Stimulated activated CD4-positive, alpha-beta T cell treated with anti-CD3 and anti-CD28 coated beads, Interleukin-15, amount 100 ng/mL, for 1 hour (primary cell): ENCODE measurements around the gene FAM193B.
"Not testable (repeated sequence)": the region's sequence is repeated elsewhere in the genome, so short reads cannot be mapped to it uniquely, and the experiment has no call there.

Experiments used
- DNase-seq, 2 donors: peaks; one replicate each; pipeline ENCODE4 v3.0.0-alpha.2; 2020; ENCODE audit warnings: low read depth in 1 of 2, low spot score in 1 of 2

The FAM193B gene

DNA sequence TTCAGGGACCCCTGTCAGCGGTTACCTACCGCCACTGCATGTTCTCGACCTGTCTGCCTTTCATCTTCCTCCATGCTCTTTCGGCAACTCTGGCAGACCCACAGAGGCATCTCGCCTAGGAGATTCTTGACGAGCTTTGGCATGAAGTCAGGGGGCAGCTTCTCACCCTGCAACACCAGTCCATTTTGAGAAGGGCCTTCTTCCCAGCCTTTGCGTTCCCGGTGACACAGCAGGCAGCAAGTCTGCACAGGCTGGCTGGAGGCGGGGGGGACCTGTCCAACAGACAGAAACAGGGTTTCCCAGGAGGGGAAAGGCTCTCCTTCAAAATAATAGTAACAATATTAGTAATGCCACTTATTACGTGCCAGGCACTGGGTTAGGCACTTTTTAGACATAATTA is 15.5 kb downstream of the FAM193B start:
- no peak for DNase-seq

- DNase-seq, result no peak
Observed at GRCh38 chr5:177537389-177538361, 16.7 kb downstream of the FAM193B start.

DNA sequence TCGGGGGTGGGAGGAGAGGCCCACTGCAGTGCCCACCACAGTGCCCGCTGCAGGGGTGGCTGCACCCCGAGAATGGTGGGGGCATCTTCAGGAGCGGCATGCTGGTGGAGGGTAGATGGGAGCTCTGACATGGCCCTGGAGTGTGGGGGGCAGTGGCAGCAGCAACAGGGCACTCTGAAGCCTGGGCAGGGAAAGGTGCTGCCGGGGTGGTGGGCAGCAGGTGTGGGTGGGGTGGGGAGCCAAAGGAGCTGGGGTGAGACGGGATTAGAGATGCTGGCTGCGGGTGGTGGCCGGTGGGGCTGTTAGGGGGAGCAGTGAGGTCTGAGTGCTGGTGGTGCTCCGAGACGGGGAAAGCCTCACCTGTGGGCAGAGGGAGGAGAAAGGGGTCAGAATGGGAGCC is 18.0 kb downstream of the FAM193B start:
- DNase-seq, result no peak

- no peak for DNase-seq
Observed at GRCh38 chr5:177535125-177535524, 19.2 kb downstream of the FAM193B start.

DNA sequence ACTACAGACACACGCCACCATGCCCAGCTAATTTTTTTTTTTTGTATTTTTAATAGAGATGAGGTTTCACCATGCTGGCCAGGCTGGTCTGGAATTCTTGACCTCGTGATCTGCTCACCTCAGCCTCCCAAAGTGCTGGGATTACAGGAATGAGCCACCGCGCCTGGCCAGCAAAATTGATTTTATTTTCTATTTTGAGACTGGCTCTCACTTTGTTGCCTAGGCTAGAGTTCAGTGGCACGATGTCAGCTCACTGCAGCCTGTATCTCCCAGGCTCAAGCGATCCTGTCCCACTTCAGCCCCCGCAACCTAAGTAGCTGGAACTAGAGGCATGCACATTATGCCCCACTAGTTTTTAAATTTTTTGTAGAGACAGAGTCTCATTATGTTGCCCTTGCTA is 19.9 kb downstream of the FAM193B start:
- DNase-seq, result not testable (repeated sequence)

DNA sequence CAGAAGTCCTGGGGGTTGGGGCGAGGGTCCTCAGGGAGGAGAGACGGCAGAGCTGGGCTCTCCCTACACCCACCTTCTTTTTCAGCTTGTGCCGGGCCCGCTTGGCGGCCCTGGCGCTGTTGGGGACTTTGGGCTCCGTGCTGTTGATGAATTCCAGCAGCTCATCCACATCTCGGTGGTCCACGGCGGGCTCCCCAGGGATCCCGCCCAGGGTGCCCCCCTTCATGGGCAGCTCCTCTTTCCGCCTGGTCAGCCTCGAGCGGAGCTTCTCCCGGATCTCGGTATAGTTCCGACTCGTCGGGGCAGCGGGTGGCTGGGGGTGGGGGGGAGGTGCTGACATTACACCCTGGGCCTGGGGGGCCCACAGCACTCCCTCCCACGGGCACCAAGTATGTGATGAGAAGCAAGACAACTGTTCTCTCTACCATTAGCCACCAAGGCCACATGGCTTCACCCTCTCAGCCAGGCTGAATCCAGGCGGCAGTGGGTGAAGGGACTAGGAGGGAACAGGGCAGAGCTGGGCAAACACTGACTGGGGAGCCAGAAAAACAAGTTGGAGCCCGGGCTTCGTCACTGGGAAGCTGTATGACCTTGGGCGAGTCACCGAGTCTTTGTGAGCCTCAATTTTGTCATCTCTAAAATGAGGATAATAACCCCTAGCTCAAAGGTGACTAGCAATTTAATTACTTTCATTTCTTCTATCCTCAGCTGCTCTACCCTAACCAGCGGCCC is 23.0 kb downstream of the FAM193B start:
- no peak for DNase-seq

GRCh38 chr5:177530638-177531037 is 23.7 kb downstream of the FAM193B start:
- DNase-seq, result no peak

GRCh38 chr5:177529247-177530203 is 24.8 kb downstream of the FAM193B start:
- DNase-seq, result no peak

DNA sequence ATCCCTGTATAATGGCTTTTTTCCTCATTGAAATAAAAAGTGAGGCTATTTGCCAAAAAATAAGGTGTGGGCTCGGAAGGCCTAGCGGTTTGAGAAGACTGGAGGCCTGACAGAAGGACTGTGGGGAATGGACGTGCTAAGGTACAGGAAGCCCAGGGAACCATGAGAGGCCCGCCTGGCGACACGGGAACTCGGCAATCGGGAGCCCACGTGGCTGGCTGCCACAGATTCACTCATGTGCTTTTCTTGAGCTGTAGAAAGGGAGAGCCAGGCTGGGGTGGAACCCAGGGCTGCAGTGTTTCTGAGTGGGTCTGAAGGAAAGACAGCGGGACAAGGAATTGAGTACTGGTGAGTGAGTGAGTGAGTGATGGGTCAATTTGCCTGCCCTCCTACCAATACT is 25.7 kb downstream of the FAM193B start:
- no peak for DNase-seq

- no peak for DNase-seq
Observed at GRCh38 chr5:177527595-177527994, 26.8 kb downstream of the FAM193B start.

DNA sequence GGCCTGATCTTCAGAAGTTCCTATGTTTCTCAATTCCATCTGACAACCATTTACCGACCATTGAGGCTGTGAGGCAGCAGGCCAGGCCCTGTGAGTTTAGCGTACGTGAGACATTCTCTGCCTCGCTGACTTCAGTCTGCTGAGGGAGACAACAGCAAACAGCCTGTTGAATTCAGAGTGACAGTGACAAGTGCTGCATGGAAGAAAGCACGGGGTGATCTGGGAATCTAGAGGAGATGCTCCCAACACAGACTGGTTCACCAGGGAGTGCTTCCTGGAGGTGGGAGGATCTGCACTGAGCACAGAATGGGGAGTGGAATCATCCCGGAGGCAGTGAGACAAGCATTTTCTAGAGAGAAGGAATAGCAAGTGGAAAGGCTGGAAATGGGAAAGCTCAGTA is 27.6 kb downstream of the FAM193B start:
- no peak for DNase-seq

GRCh38 chr5:177526191-177526590 is 28.2 kb downstream of the FAM193B start:
- DNase-seq, result no peak

DNA sequence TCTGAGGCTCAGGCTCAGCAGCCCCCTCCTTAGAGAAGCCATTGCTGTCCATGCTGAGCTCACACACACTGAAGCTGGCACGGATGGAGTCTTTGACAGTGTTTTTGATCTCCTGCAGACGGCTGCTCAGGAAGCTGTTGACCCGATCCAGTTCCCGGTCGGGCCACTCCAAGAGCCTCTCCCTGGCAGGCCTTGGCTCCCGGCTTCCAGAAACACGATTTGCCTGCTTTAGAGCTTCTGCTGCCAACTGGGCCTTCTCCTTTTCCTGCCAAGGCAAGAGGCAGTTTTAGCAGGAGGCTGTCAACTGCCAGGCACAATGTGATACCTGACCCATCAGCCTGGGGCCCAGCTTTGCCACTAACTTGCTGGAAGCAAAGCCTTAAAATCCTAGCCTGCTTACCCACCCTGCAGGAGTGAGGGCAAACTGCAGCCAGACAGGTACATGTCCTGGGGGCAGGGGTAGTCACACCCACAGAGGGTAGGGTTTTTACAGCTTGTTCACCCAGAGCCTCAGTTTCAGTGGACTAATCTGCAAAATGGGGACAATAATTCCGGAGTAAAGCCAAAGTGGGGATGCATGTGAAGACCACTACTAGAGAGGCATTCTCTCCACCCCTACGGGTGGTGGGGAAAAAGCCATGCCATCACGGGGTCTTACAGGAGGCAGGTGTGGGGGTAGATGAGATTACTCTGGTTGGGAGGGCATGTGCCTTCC is 29.3 kb downstream of the FAM193B start:
- no peak for DNase-seq

- DNase-seq, result no peak
Observed at GRCh38 chr5:177524539-177524900, 29.8 kb downstream of the FAM193B start.

DNA sequence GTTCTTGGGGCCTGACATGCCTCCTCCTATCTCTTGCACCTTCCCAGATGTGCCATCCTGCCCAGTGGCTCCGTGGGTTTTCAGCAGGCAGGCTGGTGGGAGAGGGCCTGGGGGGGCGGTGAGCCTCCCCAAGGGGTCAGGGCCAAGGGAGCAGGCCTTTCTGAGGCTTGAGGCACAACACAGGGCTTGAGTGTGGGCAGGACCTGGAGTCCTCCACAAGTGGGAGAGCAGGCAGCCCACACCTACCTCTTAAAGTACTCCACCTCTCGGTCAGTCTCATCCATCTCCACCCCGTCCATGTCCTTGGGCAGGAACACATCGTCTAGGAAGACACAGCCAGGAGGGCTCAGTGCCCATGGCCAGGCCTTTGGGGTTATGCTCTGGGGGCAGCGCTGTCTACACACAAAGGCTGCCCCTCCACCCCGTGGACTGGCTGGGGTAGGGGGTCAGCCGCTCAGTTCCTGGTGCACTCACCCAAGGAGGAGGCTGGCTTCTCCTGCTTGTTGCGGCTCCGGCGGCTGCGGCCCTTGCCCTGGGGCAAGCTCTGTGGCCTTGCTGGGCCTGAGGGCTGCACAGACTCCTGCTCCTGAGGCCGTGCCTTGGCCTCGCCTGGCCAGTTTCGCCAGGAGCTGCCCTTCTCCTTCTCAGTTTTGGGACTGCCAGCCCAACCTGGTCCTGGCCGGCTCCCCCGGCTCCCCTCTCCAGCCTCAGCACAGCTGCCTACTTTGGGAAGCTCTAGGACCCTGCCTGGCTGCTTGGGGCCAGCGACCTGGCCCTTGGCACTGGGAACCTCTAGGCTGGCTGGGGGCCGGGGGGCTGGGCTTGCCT is 30.4 kb downstream of the FAM193B start:
- DNase-seq, result no peak

GRCh38 chr5:177520916-177521513 is 33.3 kb downstream of the FAM193B start:
- no peak for DNase-seq

- no peak for DNase-seq
Observed at GRCh38 chr5:177520271-177520670, 34.1 kb downstream of the FAM193B start.

- no peak for DNase-seq
Observed at GRCh38 chr5:177519463-177520235, 34.7 kb downstream of the FAM193B start.
